ENCODE data around the gene ARL15.

Gene ARL15

DNA sequence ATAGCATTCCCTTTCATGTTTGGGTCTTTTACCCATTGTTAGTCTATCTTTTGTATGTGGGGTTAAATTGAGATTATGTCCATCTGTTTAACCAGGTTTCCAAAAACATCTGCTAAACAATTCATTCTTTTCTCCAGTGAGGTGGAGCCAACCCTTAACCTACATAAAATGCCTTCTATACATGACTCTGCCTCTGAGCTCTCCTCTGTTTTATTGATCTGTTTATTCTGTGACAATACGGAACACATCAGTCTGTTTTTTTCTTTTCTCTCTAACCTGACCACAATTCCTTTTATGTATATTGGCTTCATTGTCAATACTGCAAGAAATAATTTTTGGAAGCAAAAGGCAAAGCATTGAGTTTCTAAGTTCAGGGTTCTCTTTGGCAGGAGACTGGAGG lies 9.9 kb upstream of the ARL15 start:
- Histone ChIP-seq H3K36me3 (replicated peaks) (no peaks in the 10 kb centered on the region), H3K27me3 (replicated peaks) (peaks cover 2% of the 10 kb centered on the region), H3K27ac (no peak overlapping the region), H3K4me3 (ENCODE audit: low read depth, low read length) (no peak overlapping the region)
- no peak for DNase-seq
- in situ Hi-C loops (cut with HindIII; ENCODE audit: low pct_ligation_motif_present, low sequenced_read_pairs) = no loop called here
- TF ChIP-seq, protein P1, sequence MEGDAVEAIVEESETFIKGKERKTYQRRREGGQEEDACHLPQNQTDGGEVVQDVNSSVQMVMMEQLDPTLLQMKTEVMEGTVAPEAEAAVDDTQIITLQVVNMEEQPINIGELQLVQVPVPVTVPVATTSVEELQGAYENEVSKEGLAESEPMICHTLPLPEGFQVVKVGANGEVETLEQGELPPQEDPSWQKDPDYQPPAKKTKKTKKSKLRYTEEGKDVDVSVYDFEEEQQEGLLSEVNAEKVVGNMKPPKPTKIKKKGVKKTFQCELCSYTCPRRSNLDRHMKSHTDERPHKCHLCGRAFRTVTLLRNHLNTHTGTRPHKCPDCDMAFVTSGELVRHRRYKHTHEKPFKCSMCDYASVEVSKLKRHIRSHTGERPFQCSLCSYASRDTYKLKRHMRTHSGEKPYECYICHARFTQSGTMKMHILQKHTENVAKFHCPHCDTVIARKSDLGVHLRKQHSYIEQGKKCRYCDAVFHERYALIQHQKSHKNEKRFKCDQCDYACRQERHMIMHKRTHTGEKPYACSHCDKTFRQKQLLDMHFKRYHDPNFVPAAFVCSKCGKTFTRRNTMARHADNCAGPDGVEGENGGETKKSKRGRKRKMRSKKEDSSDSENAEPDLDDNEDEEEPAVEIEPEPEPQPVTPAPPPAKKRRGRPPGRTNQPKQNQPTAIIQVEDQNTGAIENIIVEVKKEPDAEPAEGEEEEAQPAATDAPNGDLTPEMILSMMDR (IDR thresholded peaks at IDR 0.05; ENCODE audit: low read depth, low read length, missing control alignments) = no peak

DNA sequence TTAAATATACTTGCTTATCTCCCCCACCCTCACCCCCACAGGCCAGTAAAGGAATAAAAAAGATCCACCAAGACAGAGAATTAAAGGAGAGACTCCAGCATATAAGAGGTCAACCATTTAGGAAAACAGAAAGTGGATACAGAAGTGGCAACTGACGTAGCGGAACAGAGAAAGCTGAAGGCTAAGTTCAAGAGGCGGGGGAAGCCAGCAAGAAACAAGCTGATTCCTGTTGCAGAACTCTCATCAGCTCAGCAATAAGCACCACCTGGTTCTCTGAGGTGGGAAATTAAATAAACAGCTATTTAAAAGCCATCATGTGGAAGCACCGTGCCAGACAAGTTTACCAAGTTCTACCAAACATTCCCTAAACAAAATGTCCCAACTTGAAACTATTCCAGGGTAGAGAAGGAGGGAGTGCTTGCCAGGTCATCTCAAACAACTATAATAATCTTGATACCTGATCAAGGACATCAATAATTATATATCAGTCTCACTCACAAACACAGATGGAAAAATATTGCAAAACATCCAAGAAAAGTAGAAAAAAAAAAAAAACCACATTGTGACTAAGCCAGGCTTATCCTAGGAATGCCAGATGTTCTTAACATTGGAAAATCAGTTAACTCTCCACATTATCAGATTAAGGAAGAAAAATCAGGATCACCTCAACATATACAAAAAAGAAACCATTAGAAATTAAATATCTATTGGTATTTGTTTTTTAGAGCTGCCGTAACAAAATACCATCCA lies 7.3 kb upstream of the ARL15 start:
- Histone ChIP-seq H3K36me3 (replicated peaks) (no peaks in the 10 kb centered on the region), H3K4me3 (ENCODE audit: low read depth, low read length) (no peak overlapping the region), H3K27me3 (replicated peaks) (peaks cover 2% of the 10 kb centered on the region), H3K27ac (no peak overlapping the region)
- no peak for DNase-seq
- in situ Hi-C loops (cut with HindIII; ENCODE audit: low pct_ligation_motif_present, low sequenced_read_pairs) = no loop called here
- TF ChIP-seq, protein P1 (IDR thresholded peaks at IDR 0.05; ENCODE audit: low read depth, low read length, missing control alignments) = no peak

DNA sequence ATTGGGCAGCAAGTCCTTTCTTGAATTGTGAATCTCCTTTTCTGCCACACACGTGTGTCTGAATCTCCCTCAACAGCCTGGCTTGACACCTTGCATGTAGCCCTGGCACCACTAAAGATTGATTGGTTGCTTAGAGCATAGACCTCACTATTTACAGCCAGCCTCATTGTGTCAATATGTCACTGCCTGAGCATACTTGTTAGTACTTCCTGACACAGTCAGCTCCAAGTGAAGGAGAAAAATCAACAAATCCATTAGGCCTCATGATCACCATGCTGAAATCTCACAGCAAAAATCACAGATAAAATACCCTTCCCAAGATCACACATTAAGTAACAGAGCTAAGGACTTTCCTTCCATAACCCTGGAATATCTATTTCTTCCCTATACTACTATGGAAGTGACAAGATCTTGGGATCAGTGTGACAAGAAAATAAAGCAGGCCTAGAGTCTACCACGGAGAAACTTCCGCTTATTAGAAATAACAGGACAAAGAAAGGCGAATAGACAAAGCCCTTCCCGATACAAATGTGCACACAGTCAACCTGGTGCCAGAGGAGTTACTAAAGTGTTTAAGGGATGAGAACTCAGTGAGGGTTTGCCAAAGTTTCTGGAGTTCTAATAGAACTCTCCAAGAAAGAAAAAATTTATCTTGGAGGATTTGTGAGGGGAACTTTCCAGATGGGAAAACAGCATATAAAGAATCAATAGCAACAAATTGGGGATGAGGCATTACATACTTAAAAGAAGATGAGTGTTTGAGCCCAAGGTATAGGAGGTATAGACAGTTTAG lies 5.6 kb upstream of the ARL15 start:
- Histone ChIP-seq H3K4me3 (ENCODE audit: low read depth, low read length) (no peak overlapping the region), H3K36me3 (replicated peaks) (no peaks in the 10 kb centered on the region), H3K27me3 (replicated peaks) (peaks cover 2% of the 10 kb centered on the region), H3K27ac (no peak overlapping the region)
- TF ChIP-seq, protein P1 (IDR thresholded peaks at IDR 0.05; ENCODE audit: low read depth, low read length, missing control alignments) = no peak
- in situ Hi-C loops (cut with HindIII; ENCODE audit: low pct_ligation_motif_present, low sequenced_read_pairs) = no loop called here
- DNase-seq = no peak

GRCh38 chr5:54313311-54314270 lies 3.2 kb upstream of the ARL15 start:
- DNase-seq = no peak
- H3K36me3 ChIP-seq (replicated peaks) = no peaks in the 10 kb centered on the region
- in situ Hi-C loops (cut with HindIII; ENCODE audit: low pct_ligation_motif_present, low sequenced_read_pairs) = no loop called here
- H3K4me3 ChIP-seq (ENCODE audit: low read depth, low read length) = no peak overlapping the region
- no peaks in the 10 kb centered on the region for H3K27me3 ChIP-seq (replicated peaks)
- no peak overlapping the region for H3K27ac ChIP-seq
- TF ChIP-seq, protein P1 (IDR thresholded peaks at IDR 0.05; ENCODE audit: low read depth, low read length, missing control alignments) = no peak

GRCh38 chr5:54312499-54312898 lies 2.1 kb upstream of the ARL15 start:
- TF ChIP-seq, protein P1 (IDR thresholded peaks at IDR 0.05; ENCODE audit: low read depth, low read length, missing control alignments) = no peak
- in situ Hi-C loops (cut with HindIII; ENCODE audit: low pct_ligation_motif_present, low sequenced_read_pairs) = no loop called here
- Histone ChIP-seq H3K4me3 (ENCODE audit: low read depth, low read length) (no peak overlapping the region), H3K27me3 (replicated peaks) (no peaks in the 10 kb centered on the region), H3K27ac (no peak overlapping the region), H3K36me3 (replicated peaks) (no peaks in the 10 kb centered on the region)
- no peak for DNase-seq

Data from brain microvascular endothelial cell (primary cell).